Osteoblast (primary cell): ENCODE results near the gene FOXL2NB. TPM values are rescaled to one million over a fixed set of nuclear protein-coding genes. Genes with fewer than 3 reads are reported as not detected.

Experiments
- DNase-seq: peaks from one replicate; pipeline ENCODE4 v3.0.0; 2011; ENCODE audit warnings: low spot score, mixed read lengths; ENCODE audit not compliant: insufficient read length; ENCODE audit errors: missing footprints
- H2AFZ ChIP-seq: 2 replicates; pipeline ENCODE4 v1.6.0; 2011; ENCODE audit warnings: mild to moderate bottlenecking, low read length
- H3K27ac ChIP-seq: 2 replicates; pipeline ENCODE4 v1.5.1; 2011; ENCODE audit warnings: mild to moderate bottlenecking, low read depth, low read length, moderate library complexity
- H3K27me3 ChIP-seq: 2 replicates; pipeline ENCODE4 v1.6.0; 2012; ENCODE audit warnings: mild to moderate bottlenecking, control low read depth, inconsistent platforms, low read length, moderate library complexity; ENCODE audit not compliant: insufficient read depth
- H3K36me3 ChIP-seq: 2 replicates; pipeline ENCODE4 v1.5.1; 2011; ENCODE audit warnings: mild to moderate bottlenecking, low read length, control low read depth, moderate library complexity; ENCODE audit not compliant: insufficient read depth
- H3K4me1 ChIP-seq: 2 replicates; pipeline ENCODE4 v1.5.1; 2011; ENCODE audit warnings: mild to moderate bottlenecking, low read length, control low read depth, moderate library complexity; ENCODE audit not compliant: insufficient read depth
- H3K4me2 ChIP-seq: 2 replicates; pipeline ENCODE4 v1.6.0; 2011; ENCODE audit warnings: mild to moderate bottlenecking, low read length; ENCODE audit not compliant: insufficient read depth
- H3K4me3 ChIP-seq: fragments of 200-600 bp; sonication (generic); 3 replicates; pipeline ENCODE4 v1.5.1; 2012; ENCODE audit warnings: mild to moderate bottlenecking, low read length, inconsistent platforms; ENCODE audit not compliant: insufficient read depth
- H3K79me2 ChIP-seq: 2 replicates; pipeline ENCODE4 v1.6.0; 2012; ENCODE audit warnings: mild to moderate bottlenecking, low read length, control low read depth, inconsistent platforms; ENCODE audit not compliant: insufficient read depth
- H3K9me3 ChIP-seq: 2 replicates; pipeline ENCODE4 v1.5.1; 2011; ENCODE audit warnings: low read depth, low read length, control low read depth
- H4K20me1 ChIP-seq: 2 replicates; pipeline ENCODE4 v1.6.0; 2012; ENCODE audit warnings: mild to moderate bottlenecking, low read length, control low read depth; ENCODE audit not compliant: insufficient read depth
- total RNA-seq: library from RNA; depleted of rRNA; stranded (reverse); fragments of >200 nt; gene quantifications from 2 replicates; pipeline ENCODE4 v1.2.3, GENCODE V29; 2012
- TF ChIP-seq, protein P1 (sequence below): IDR thresholded peaks from 2 replicates; pipeline ENCODE4 v1.5.1; 2011; ENCODE audit warnings: mild to moderate bottlenecking, low read depth, low read length, moderate library complexity; ENCODE audit errors: extremely low read depth

Gene FOXL2NB
- total RNA-seq, 1 donor: 0.36 TPM

DNA sequence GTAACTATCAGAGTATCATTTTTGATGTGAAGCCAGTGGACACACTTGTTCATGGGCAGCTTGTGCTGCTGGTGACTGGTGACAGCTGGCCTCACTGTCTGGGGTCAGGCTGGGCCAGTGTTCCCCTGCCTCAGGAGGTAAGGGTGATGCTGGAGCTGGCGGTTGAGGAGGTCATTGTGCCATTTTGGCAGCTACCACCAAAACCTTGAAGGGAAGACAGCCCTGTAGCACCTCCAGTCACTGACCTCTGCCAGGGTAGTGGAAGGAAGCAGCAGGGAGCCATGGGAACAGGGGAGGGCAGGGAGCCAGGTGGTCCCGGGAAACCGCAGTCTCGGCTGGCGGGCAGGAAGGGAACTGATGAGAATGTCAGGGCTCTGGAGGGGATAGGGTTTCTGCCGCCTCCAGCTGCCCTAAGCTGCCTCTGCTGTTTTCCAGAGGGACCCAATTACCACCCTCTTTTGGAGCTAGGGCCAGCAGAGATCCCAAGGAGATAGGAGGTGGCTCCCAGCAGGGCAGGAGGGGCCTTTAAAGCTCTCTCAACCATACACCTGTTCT is 24.8 kb downstream of the FOXL2NB start:
- Histone ChIP-seq H3K27me3 (peaks cover 7% of the 10 kb centered on the region), H2AFZ (no peak overlapping the region), H3K4me1 (no peaks in the 10 kb centered on the region), H3K79me2 (no peaks in the 10 kb centered on the region), H4K20me1 (no peaks in the 10 kb centered on the region), H3K4me3 (no peak overlapping the region), H3K27ac (no peak overlapping the region), H3K4me2 (no peak overlapping the region), H3K36me3 (no peaks in the 10 kb centered on the region), H3K9me3 (no peaks in the 10 kb centered on the region)
- TF ChIP-seq, protein P1, sequence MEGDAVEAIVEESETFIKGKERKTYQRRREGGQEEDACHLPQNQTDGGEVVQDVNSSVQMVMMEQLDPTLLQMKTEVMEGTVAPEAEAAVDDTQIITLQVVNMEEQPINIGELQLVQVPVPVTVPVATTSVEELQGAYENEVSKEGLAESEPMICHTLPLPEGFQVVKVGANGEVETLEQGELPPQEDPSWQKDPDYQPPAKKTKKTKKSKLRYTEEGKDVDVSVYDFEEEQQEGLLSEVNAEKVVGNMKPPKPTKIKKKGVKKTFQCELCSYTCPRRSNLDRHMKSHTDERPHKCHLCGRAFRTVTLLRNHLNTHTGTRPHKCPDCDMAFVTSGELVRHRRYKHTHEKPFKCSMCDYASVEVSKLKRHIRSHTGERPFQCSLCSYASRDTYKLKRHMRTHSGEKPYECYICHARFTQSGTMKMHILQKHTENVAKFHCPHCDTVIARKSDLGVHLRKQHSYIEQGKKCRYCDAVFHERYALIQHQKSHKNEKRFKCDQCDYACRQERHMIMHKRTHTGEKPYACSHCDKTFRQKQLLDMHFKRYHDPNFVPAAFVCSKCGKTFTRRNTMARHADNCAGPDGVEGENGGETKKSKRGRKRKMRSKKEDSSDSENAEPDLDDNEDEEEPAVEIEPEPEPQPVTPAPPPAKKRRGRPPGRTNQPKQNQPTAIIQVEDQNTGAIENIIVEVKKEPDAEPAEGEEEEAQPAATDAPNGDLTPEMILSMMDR: no peak
- DNase-seq: no peak

- Histone ChIP-seq H3K27me3 (peaks cover 7% of the 10 kb centered on the region), H4K20me1 (no peaks in the 10 kb centered on the region), H3K4me3 (no peak overlapping the region), H3K27ac (no peak overlapping the region), H3K4me1 (no peaks in the 10 kb centered on the region), H3K79me2 (no peaks in the 10 kb centered on the region), H3K9me3 (no peaks in the 10 kb centered on the region), H2AFZ (no peak overlapping the region), H3K36me3 (no peaks in the 10 kb centered on the region), H3K4me2 (no peak overlapping the region)
- DNase-seq: no peak
- TF ChIP-seq, protein P1: no peak
These were observed 25.9 kb downstream of the FOXL2NB start for GRCh38 chr3:138972941-138973340.

GRCh38 chr3:138974462-138974861 is 27.4 kb downstream of the FOXL2NB start:
- TF ChIP-seq, protein P1: no peak
- no peak overlapping the region for H3K4me2 ChIP-seq
- no peaks in the 10 kb centered on the region for H3K4me1 ChIP-seq
- DNase-seq: no peak
- no peak overlapping the region for H3K4me3 ChIP-seq
- no peaks in the 10 kb centered on the region for H3K36me3 ChIP-seq
- no peak overlapping the region for H3K27ac ChIP-seq
- no peaks in the 10 kb centered on the region for H4K20me1 ChIP-seq
- H3K27me3 ChIP-seq: peaks cover 3% of the 10 kb centered on the region
- no peaks in the 10 kb centered on the region for H3K79me2 ChIP-seq
- H2AFZ ChIP-seq: no peak overlapping the region
- no peaks in the 10 kb centered on the region for H3K9me3 ChIP-seq

DNA sequence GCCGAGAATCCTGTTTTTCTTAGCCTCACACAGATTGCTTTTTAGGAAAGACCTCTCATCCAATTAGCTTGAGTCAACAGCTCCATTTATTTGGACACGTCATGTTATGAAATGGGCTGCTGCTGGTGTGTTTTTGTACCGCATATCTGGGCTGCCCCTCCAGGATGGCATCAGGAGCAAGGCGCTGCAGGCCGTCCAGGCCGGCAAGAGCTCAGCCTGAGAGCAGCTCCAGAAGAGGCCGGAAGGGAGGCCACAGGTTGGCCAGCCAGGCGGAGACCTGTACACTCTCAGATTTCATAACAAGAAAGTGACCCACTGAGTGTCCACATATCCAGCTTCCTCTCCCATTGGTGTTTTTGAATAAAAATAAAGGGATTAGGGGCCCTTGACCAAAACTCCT is 28.3 kb downstream of the FOXL2NB start:
- H3K4me1 ChIP-seq: no peaks in the 10 kb centered on the region
- TF ChIP-seq, protein P1: no peak
- H3K4me2 ChIP-seq: no peak overlapping the region
- DNase-seq: no peak
- H3K9me3 ChIP-seq: no peaks in the 10 kb centered on the region
- H3K36me3 ChIP-seq: no peaks in the 10 kb centered on the region
- H3K27ac ChIP-seq: no peak overlapping the region
- no peaks in the 10 kb centered on the region for H3K79me2 ChIP-seq
- H4K20me1 ChIP-seq: no peaks in the 10 kb centered on the region
- peaks cover 3% of the 10 kb centered on the region for H3K27me3 ChIP-seq
- no peak overlapping the region for H2AFZ ChIP-seq
- no peak overlapping the region for H3K4me3 ChIP-seq
